Middle frontal gyrus (tissue), 1 donor: ENCODE data around the gene CSF1.
"Not testable (repeated sequence)": the region's sequence is repeated elsewhere in the genome, so short reads cannot be mapped to it uniquely, and the experiment has no call there.

Source experiments
- DNase-seq: peaks from one replicate; pipeline ENCODE4 v3.0.0-alpha.2; 2015; ENCODE audit warnings: low spot score; ENCODE audit errors: extremely low spot score

CSF1 gene

GRCh38 chr1:109935451-109935900 lies 24.8 kb downstream of the CSF1 start:
- DNase-seq: no peak

GRCh38 chr1:109937738-109938137 lies 27.1 kb downstream of the CSF1 start:
- no peak for DNase-seq

- no peak for DNase-seq
Observed at GRCh38 chr1:109938556-109938955, 27.9 kb downstream of the CSF1 start.

- no peak for DNase-seq
Observed at GRCh38 chr1:109942434-109942833, 31.8 kb downstream of the CSF1 start.

- no peak for DNase-seq
Observed at GRCh38 chr1:109944541-109944940, 33.9 kb downstream of the CSF1 start.

GRCh38 chr1:109946511-109946910 lies 35.9 kb downstream of the CSF1 start:
- no peak for DNase-seq

- no peak for DNase-seq
Observed at GRCh38 chr1:109947582-109948284, 37.1 kb downstream of the CSF1 start.

GRCh38 chr1:109948285-109948630 lies 37.6 kb downstream of the CSF1 start:
- DNase-seq: no peak

- DNase-seq: no peak
Observed at GRCh38 chr1:109950038-109950437, 39.4 kb downstream of the CSF1 start.

GRCh38 chr1:109950509-109950908 lies 39.9 kb downstream of the CSF1 start:
- DNase-seq: no peak

GRCh38 chr1:109951501-109951900 lies 40.9 kb downstream of the CSF1 start:
- DNase-seq: not testable (repeated sequence)

- no peak for DNase-seq
Observed at GRCh38 chr1:109954041-109954512, 43.4 kb downstream of the CSF1 start.

GRCh38 chr1:109959632-109959973 lies 49.0 kb downstream of the CSF1 start:
- no peak for DNase-seq

- no peak for DNase-seq
Observed at GRCh38 chr1:109959974-109960744, 49.5 kb downstream of the CSF1 start.

GRCh38 chr1:109960745-109961094 lies 50.1 kb downstream of the CSF1 start:
- DNase-seq: no peak

GRCh38 chr1:109963864-109964263 lies 53.2 kb downstream of the CSF1 start:
- no peak for DNase-seq

- no peak for DNase-seq
Observed at GRCh38 chr1:109969146-109969829, 58.6 kb downstream of the CSF1 start.

GRCh38 chr1:109969907-109970306 lies 59.3 kb downstream of the CSF1 start:
- no peak for DNase-seq

- no peak for DNase-seq
Observed at GRCh38 chr1:109971559-109971958, 60.9 kb downstream of the CSF1 start.

- DNase-seq: no peak
Observed at GRCh38 chr1:109974191-109974590, 63.5 kb downstream of the CSF1 start.

GRCh38 chr1:109975718-109976117 lies 65.1 kb downstream of the CSF1 start:
- DNase-seq: no peak

- no peak for DNase-seq
Observed at GRCh38 chr1:109976762-109977161, 66.1 kb downstream of the CSF1 start.
